ENCODE data around the gene WDR46. TPM values are rescaled to one million over a fixed set of nuclear protein-coding genes. Genes with fewer than 3 reads are reported as not detected.

The WDR46 gene
- total and polyA plus RNA-seq, 12 donors: 44.0 to 139 (median 57.7) TPM

DNA sequence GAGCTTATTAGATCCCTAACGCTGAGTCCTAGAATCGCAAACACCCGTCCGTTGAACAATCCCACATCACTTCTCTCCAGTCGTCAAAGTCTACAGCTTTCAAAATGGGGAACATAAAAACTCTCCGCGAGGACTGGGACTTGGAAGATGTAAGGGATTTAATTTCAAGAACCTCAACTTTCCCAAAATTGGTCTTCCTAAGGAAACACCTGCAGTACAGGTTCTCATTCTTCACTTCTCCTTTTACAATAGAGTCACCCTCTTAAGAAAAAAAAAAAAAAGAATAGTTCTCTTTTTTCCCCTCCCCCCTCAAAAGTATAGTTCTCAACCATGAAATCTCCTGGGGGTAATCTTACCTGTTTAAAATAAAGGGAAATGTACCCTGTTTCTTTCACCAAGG, 35.1 kb upstream of the WDR46 start:
- 13 to 26% (median 20%) methylated on average over 7 of the region's 7 CpGs for WGBS, 4 donors
- Histone ChIP-seq H3K4me3 (peak overlapping the region in 1 of 4 donors; percentile 74), H3K27me3 (no peaks in the 10 kb centered on the region), H3K9me3 (replicated peaks in 1 of 3) (no peaks in the 10 kb centered on the region), H3K36me3 (replicated peaks in 1 of 2) (peaks cover 0 to 18% of the 10 kb centered on the region in 2 donors), H3K27ac (no peak overlapping the region), H3K4me1 (replicated peaks in 1 of 2) (peaks cover 27 to 39% of the 10 kb centered on the region in 2 donors)
- intact Hi-C loops (cut with DNase I): no loop called here
- TF ChIP-seq, protein P1, sequence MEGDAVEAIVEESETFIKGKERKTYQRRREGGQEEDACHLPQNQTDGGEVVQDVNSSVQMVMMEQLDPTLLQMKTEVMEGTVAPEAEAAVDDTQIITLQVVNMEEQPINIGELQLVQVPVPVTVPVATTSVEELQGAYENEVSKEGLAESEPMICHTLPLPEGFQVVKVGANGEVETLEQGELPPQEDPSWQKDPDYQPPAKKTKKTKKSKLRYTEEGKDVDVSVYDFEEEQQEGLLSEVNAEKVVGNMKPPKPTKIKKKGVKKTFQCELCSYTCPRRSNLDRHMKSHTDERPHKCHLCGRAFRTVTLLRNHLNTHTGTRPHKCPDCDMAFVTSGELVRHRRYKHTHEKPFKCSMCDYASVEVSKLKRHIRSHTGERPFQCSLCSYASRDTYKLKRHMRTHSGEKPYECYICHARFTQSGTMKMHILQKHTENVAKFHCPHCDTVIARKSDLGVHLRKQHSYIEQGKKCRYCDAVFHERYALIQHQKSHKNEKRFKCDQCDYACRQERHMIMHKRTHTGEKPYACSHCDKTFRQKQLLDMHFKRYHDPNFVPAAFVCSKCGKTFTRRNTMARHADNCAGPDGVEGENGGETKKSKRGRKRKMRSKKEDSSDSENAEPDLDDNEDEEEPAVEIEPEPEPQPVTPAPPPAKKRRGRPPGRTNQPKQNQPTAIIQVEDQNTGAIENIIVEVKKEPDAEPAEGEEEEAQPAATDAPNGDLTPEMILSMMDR (IDR thresholded peaks at IDR 0.05): no peak
- TF ChIP-seq POLR2A (IDR thresholded peaks at IDR 0.05): no peak
- DNase-seq: no peak

GRCh38 chr6:33323623-33323948, 34.5 kb upstream of the WDR46 start:
- no peak for TF ChIP-seq POLR2A (IDR thresholded peaks at IDR 0.05)
- TF ChIP-seq, protein P1 (IDR thresholded peaks at IDR 0.05): no peak
- no peaks in the 10 kb centered on the region for H3K27me3 ChIP-seq
- no peak for DNase-seq
- H3K9me3 ChIP-seq (replicated peaks in 1 of 3): no peaks in the 10 kb centered on the region
- 0 to 2% (median 1%) methylated on average over 12 of the region's 12 CpGs for WGBS, 4 donors
- peak overlapping the region in 2 of 4 donors; percentile 74 to 78 for H3K4me3 ChIP-seq
- peaks cover 0 to 24% of the 10 kb centered on the region in 2 donors for H3K36me3 ChIP-seq (replicated peaks in 1 of 2)
- intact Hi-C loops (cut with DNase I): no loop called here
- peaks cover 31 to 45% of the 10 kb centered on the region in 2 donors for H3K4me1 ChIP-seq (replicated peaks in 1 of 2)
- H3K27ac ChIP-seq: peak overlapping the region in 4 of 5 donors; percentile 72 to 94 (median 84)

DNA sequence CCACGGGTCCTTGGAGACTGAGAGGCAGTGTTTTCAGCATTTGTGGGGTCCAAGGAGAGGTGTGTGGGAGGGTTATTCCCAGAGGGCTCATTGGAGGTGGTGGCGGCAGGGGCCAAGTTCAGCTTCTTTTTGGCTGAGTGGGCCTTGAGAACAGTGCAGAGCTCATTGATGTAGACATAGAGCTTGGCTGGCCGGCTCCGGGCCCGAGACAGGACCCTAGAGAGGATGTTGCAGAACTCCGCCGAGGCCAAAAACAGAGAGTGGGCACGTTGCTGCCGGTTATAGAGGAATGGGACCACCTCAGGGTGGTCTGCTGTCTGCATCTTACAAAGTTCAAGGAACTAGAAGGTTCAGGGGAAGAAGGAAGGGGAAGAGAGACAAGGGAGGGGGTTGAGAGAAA, 32.2 kb upstream of the WDR46 start:
- 73 to 86% (median 78%) methylated on average over 9 of the region's 9 CpGs for WGBS, 4 donors
- Histone ChIP-seq H3K4me3 (no peak overlapping the region), H3K27ac (peak overlapping the region; percentile 62 to 96 (median 90)), H3K27me3 (no peaks in the 10 kb centered on the region), H3K9me3 (replicated peaks in 1 of 3) (no peaks in the 10 kb centered on the region), H3K36me3 (replicated peaks in 1 of 2) (peaks cover 0 to 28% of the 10 kb centered on the region in 2 donors), H3K4me1 (replicated peaks in 1 of 2) (peaks cover 43 to 61% of the 10 kb centered on the region in 2 donors)
- TF ChIP-seq, protein P1 (IDR thresholded peaks at IDR 0.05): no peak
- no peak for TF ChIP-seq POLR2A (IDR thresholded peaks at IDR 0.05)
- intact Hi-C loops (cut with DNase I): no loop called here
- no peak for DNase-seq

- Histone ChIP-seq H3K4me1 (replicated peaks in 1 of 2) (peaks cover 43 to 62% of the 10 kb centered on the region in 2 donors), H3K27ac (peak overlapping the region; percentile 62 to 96 (median 90)), H3K4me3 (no peak overlapping the region), H3K36me3 (replicated peaks in 1 of 2) (peaks cover 0 to 32% of the 10 kb centered on the region in 2 donors), H3K27me3 (no peaks in the 10 kb centered on the region), H3K9me3 (replicated peaks in 1 of 3) (no peaks in the 10 kb centered on the region)
- DNase-seq: peak; percentile 87 to 97 (median 94)
- 54 to 69% (median 62%) methylated on average over 23 to 32 of the region's 32 CpGs for WGBS, 4 donors
- TF ChIP-seq, protein P1 (IDR thresholded peaks at IDR 0.05): no peak
- TF ChIP-seq POLR2A (IDR thresholded peaks at IDR 0.05): peak in 1 of 2 donors; percentile 82
- intact Hi-C loops (cut with DNase I): no loop called here
These were observed 31.5 kb upstream of the WDR46 start for GRCh38 chr6:33320315-33321181.
